ENCODE data around the gene LRAT. TPM values are rescaled to one million over a fixed set of nuclear protein-coding genes. Genes with fewer than 3 reads are reported as not detected.
A peak's percentile ranks its signal among the peaks of the same experiment; 100 is the strongest.

Gene LRAT
- total RNA-seq, 1 donor from 2014 or later = 12.4 TPM

DNA sequence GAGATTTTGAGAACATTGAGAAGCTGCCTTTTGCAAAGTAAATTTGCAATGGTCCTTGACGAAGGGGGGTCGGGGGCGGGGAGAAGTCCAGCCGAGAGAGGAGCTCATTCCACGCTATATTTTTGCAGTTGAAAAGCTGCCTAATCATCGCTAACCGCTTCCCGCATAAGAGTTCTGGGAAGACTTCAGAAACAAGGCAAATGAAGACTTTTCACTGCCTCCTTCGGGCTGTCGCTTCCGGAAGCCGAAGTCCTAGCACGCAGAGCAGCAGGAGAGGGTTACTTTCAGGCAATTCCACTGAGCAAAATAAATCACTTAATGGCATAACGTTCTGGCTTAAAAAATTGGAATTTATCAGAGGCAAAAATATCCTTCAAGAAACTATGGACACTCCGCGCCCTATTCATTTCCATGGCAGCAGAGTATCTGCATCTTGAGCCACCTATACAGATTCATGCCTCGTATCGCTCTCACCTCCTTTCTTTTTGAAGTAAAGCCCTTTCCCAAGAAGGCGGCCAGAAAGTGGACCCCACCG is 2.6 kb upstream of the LRAT start:
- Histone ChIP-seq H3K4me3 (ENCODE audit: low read depth, low read length) (no peak overlapping the region), H3K27me3 (ENCODE audit: control insufficient read depth, insufficient read depth, low read length) (peaks cover 24% of the 10 kb centered on the region), H3K36me3 (ENCODE audit: control insufficient read depth, insufficient read depth, low read length) (no peaks in the 10 kb centered on the region)
- no peak for TF ChIP-seq CTCF (IDR thresholded peaks at IDR 0.05; ENCODE audit: insufficient read depth, low read length, severe bottlenecking)
- FAIRE-seq (no peak), DNase-seq (ENCODE audit: low read depth) (no peak)

DNA sequence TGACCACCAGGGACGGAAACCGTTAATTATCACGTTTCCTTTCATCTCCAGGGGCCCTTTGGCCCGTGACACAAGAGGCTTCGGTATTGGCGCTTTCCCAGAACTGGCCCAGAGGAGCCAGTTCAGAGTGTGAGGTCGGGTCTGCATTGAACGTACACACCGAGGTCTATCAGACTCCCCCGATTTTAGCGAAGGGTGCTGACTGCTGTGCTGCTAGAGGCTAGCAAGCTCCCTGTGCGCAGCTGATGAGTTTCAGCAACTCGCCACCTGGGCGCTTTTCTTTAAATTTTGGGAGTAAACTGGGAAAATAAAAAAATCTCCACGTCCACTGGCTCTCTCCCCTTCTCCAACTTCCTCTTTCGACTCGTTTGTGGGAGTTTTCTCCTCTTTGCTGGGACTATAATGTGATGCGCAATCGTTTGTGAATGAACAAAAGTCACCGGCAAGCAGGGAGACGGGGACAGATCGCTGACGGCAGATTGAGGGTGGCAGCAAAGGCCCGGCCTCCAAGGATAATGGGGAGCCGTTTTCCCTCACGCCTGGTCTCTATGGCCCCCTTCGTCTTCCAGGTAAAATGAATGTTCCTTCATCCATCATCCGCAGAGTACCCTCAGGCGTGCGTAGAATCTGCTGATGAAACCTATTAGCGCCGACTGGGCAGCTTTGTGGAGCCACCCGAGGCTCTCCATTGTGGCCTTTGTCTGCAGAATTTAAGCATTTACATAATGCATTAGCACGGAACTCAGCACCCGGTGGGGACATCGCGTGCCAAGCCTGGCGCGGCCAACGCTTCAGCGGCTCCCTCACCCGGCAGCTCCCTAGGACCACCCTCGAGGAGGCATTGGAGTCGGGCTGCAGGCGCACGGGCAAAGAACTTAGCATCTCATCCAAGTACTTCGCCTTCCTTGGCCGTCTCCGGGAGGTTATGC is 1.6 kb upstream of the LRAT start:
- FAIRE-seq (no peak), DNase-seq (ENCODE audit: low read depth) (no peak)
- no peaks in the 10 kb centered on the region for H3K36me3 ChIP-seq (ENCODE audit: control insufficient read depth, insufficient read depth, low read length)
- peaks cover 24% of the 10 kb centered on the region for H3K27me3 ChIP-seq (ENCODE audit: control insufficient read depth, insufficient read depth, low read length)
- no peak for TF ChIP-seq CTCF (IDR thresholded peaks at IDR 0.05; ENCODE audit: insufficient read depth, low read length, severe bottlenecking)
- no peak overlapping the region for H3K4me3 ChIP-seq (ENCODE audit: low read depth, low read length)

DNA sequence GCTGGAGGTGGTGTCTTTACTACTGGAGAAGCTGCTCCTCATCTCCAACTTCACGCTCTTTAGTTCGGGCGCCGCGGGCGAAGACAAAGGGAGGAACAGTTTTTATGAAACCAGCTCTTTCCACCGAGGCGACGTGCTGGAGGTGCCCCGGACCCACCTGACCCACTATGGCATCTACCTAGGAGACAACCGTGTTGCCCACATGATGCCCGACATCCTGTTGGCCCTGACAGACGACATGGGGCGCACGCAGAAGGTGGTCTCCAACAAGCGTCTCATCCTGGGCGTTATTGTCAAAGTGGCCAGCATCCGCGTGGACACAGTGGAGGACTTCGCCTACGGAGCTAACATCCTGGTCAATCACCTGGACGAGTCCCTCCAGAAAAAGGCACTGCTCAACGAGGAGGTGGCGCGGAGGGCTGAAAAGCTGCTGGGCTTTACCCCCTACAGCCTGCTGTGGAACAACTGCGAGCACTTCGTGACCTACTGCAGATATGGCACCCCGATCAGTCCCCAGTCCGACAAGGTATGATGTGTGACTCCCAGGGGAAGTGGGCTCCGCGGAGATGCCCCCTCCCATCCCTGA is 634 bp downstream of the LRAT start:
- FAIRE-seq = no peak
- no peak for TF ChIP-seq CTCF (IDR thresholded peaks at IDR 0.05; ENCODE audit: insufficient read depth, low read length, severe bottlenecking)
- H3K4me3 ChIP-seq (ENCODE audit: low read depth, low read length) = peak overlapping the region; percentile 67
- peaks cover 24% of the 10 kb centered on the region for H3K27me3 ChIP-seq (ENCODE audit: control insufficient read depth, insufficient read depth, low read length)
- H3K36me3 ChIP-seq (ENCODE audit: control insufficient read depth, insufficient read depth, low read length) = no peaks in the 10 kb centered on the region
- no peak for DNase-seq (ENCODE audit: low read depth)

- Histone ChIP-seq H3K27me3 (ENCODE audit: control insufficient read depth, insufficient read depth, low read length) (peaks cover 3% of the 10 kb centered on the region), H3K4me3 (ENCODE audit: low read depth, low read length) (no peak overlapping the region), H3K36me3 (ENCODE audit: control insufficient read depth, insufficient read depth, low read length) (no peaks in the 10 kb centered on the region)
- no peak for TF ChIP-seq CTCF (IDR thresholded peaks at IDR 0.05; ENCODE audit: insufficient read depth, low read length, severe bottlenecking)
- no peak for FAIRE-seq
- no peak for DNase-seq (ENCODE audit: low read depth)
Measured at GRCh38 chr4:154757713-154758112, 13.9 kb downstream of the LRAT start.

- no peak for FAIRE-seq
- no peak overlapping the region for H3K4me3 ChIP-seq (ENCODE audit: low read depth, low read length)
- no peak for TF ChIP-seq CTCF (IDR thresholded peaks at IDR 0.05; ENCODE audit: insufficient read depth, low read length, severe bottlenecking)
- no peaks in the 10 kb centered on the region for H3K36me3 ChIP-seq (ENCODE audit: control insufficient read depth, insufficient read depth, low read length)
- no peaks in the 10 kb centered on the region for H3K27me3 ChIP-seq (ENCODE audit: control insufficient read depth, insufficient read depth, low read length)
- DNase-seq (ENCODE audit: low read depth) = no peak
Measured at GRCh38 chr4:154760895-154761294, 17.1 kb downstream of the LRAT start.
